Parathyroid adenoma (tissue), 2 donors: ENCODE measurements around the gene CAPN1.
"Not testable (repeated sequence)": the region's sequence is repeated elsewhere in the genome, so short reads cannot be mapped to it uniquely, and the experiment has no call there.

Source experiments
- H2AFZ ChIP-seq: fragments of 300-600 bp; sonication (generic); one replicate; pipeline ENCODE4 v1.7.0; 2017; ENCODE audit warnings: antibody characterized with exemption, mild to moderate bottlenecking
- H3K27ac ChIP-seq: fragments of 300-600 bp; sonication (generic); one replicate; pipeline ENCODE4 v1.7.0; 2017
- H3K27me3 ChIP-seq: fragments of 300-600 bp; sonication (generic); one replicate; pipeline ENCODE4 v1.7.0; 2017; ENCODE audit warnings: low read length; ENCODE audit not compliant: control insufficient read depth, insufficient read depth
- H3K36me3 ChIP-seq: fragments of 300-600 bp; sonication (generic); one replicate; pipeline ENCODE4 v1.7.0; 2017; ENCODE audit warnings: low read length; ENCODE audit not compliant: control insufficient read depth, insufficient read depth
- H3K4me1 ChIP-seq: fragments of 300-600 bp; sonication (generic); one replicate; pipeline ENCODE4 v1.7.0; 2017; ENCODE audit warnings: control low read depth
- H3K4me2 ChIP-seq: fragments of 300-600 bp; sonication (generic); one replicate; pipeline ENCODE4 v1.7.0; 2017; ENCODE audit warnings: low read length
- H3K4me3 ChIP-seq: fragments of 300-600 bp; sonication (generic); one replicate; pipeline ENCODE4 v1.7.0; 2017; ENCODE audit warnings: low read depth, low read length
- H3K79me2 ChIP-seq: fragments of 300-600 bp; sonication (generic); one replicate; pipeline ENCODE4 v1.7.0; 2017; ENCODE audit warnings: control low read depth
- H3K9ac ChIP-seq: fragments of 300-600 bp; sonication (generic); one replicate; pipeline ENCODE4 v1.7.0; 2017; ENCODE audit warnings: mild to moderate bottlenecking
- H3K9me3 ChIP-seq: fragments of 300-600 bp; sonication (generic); one replicate; pipeline ENCODE4 v1.7.0; 2017; ENCODE audit warnings: low read length; ENCODE audit not compliant: control insufficient read depth
- CTCF ChIP-seq: fragments of 300-600 bp; sonication (generic); IDR thresholded peaks from one replicate; pipeline ENCODE4 v1.7.0; 2017; ENCODE audit warnings: antibody characterized with exemption, mild to moderate bottlenecking
- donor health status: primary hyperparathyroidism.

Gene CAPN1

DNA sequence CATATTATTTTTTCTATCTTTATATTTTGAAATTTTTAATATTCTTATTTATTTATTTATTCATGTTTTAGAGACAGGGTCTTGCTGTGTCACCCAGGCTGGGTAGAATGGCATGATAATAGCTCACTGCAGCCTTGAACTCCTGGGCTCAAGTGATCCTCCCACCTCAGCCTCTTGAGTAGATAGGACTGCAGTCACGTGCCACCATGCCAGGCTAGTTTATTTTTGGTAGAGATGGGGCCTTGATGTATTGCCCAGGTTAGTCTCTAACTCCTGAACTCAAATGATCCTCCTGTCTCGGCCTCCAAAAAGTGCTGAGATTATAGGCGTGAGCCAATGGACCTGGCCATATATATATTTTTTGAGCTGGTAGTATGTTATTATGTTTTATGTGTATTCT, 14.1 kb upstream of the CAPN1 start:
- Histone ChIP-seq H3K9ac (no peak overlapping the region), H3K4me3 (no peak overlapping the region), H3K4me1 (no peaks in the 10 kb centered on the region), H3K27me3 (no peaks in the 10 kb centered on the region), H3K36me3 (no peaks in the 10 kb centered on the region), H3K79me2 (no peaks in the 10 kb centered on the region), H3K9me3 (no peaks in the 10 kb centered on the region), H3K4me2 (no peak overlapping the region), H2AFZ (no peak overlapping the region), H3K27ac (no peak overlapping the region)
- no peak for TF ChIP-seq CTCF

- Histone ChIP-seq H3K27me3 (no peaks in the 10 kb centered on the region), H3K36me3 (no peaks in the 10 kb centered on the region), H3K9me3 (no peaks in the 10 kb centered on the region), H3K4me3 (no peak overlapping the region), H3K79me2 (no peaks in the 10 kb centered on the region), H2AFZ (no peak overlapping the region), H3K27ac (no peak overlapping the region), H3K9ac (no peak overlapping the region), H3K4me1 (no peaks in the 10 kb centered on the region), H3K4me2 (no peak overlapping the region)
- TF ChIP-seq CTCF, result no peak
These were observed 12.5 kb upstream of the CAPN1 start for GRCh38 chr11:65169164-65169641.

DNA sequence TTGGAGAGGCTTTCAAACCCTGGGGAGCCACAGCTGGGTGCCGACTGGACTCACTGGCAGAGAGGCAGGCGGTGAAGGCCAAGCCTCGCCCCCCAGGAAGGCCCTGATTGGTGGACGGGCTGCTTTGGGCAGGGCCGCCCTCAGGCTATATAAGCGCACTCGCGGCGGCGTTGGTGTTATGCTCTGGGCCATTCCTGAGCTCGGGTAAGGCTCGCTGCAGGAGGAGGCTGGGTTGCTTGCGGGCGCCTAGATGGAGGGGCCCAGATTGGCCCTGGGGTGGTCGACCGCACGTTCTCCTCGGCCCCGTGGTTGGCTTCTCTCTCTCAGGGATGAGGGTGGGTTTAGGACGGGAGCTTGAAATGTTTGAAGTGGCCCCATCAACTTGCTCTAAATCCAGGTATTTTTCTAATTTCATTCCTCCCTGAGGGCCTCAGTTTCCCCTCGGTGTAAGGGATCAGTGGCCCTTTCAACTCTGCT, 11.6 kb upstream of the CAPN1 start, which contains the start of gene SPDYC:
TSS of gene SPDYC (plus strand) at position 176 of the 477 bp plus-strand sequence. CDS start 1,125 bp downstream, outside the sequence.
- Histone ChIP-seq H3K9me3 (no peaks in the 10 kb centered on the region), H3K4me1 (no peaks in the 10 kb centered on the region), H3K79me2 (no peaks in the 10 kb centered on the region), H3K4me3 (no peak within 1 kb of the TSS), H3K27me3 (no peaks in the 10 kb centered on the region), H3K4me2 (no peak within 1 kb of the TSS), H2AFZ (no peak within 1 kb of the TSS), H3K36me3 (no peaks in the 10 kb centered on the region), H3K9ac (no peak within 1 kb of the TSS), H3K27ac (no peak within 1 kb of the TSS)
- no peak for TF ChIP-seq CTCF

DNA sequence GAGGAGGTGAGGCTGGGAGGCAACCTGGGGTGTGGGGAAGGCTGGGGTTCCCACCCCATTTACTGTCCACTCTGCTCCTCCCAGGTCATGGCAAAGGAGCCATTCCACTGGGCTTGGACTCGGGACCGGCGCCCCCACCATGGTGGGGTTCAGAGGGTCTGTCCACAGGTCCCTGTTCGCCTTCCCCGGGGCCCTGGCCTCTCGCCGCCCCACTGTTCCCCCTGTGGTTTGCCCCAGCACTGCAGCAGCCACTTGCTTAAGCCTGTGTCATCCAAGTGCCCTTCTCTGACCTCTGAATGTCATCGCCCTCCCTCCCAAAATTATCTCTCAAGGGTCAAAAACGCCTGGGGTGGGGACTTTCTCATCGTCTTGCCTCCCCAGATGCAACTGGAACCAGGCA, 9.1 kb upstream of the CAPN1 start:
- Histone ChIP-seq H3K79me2 (no peaks in the 10 kb centered on the region), H3K4me1 (no peaks in the 10 kb centered on the region), H3K27ac (no peak overlapping the region), H3K9ac (no peak overlapping the region), H3K36me3 (no peaks in the 10 kb centered on the region), H2AFZ (no peak overlapping the region), H3K9me3 (no peaks in the 10 kb centered on the region), H3K4me3 (no peak overlapping the region), H3K27me3 (no peaks in the 10 kb centered on the region), H3K4me2 (no peak overlapping the region)
- no peak for TF ChIP-seq CTCF

- not testable (repeated sequence) for H3K4me2 ChIP-seq, H3K4me1 ChIP-seq, H3K9ac ChIP-seq, H3K4me3 ChIP-seq, H3K9me3 ChIP-seq, H2AFZ ChIP-seq, H3K27ac ChIP-seq, H3K27me3 ChIP-seq, H3K36me3 ChIP-seq, H3K79me2 ChIP-seq
These were observed 7.1 kb upstream of the CAPN1 start for GRCh38 chr11:65174571-65175010.
